Astrocyte of the cerebellum (primary cell): Measurements from ENCODE around the gene ULK4.
"Not testable (repeated sequence)": the region's sequence is repeated elsewhere in the genome, so short reads cannot be mapped to it uniquely, and the experiment has no call there.

Source experiments
- DNase-seq: peaks from one replicate; pipeline ENCODE4 v3.0.0-alpha.2; 2011; ENCODE audit warnings: low read depth
- H3K4me3 ChIP-seq: 2 replicates; pipeline ENCODE4 v1.5.1; 2011; ENCODE audit warnings: mild to moderate bottlenecking, low read depth, low read length, moderate library complexity
- CTCF ChIP-seq: IDR thresholded peaks from 2 replicates; pipeline ENCODE4 v1.5.1; 2012; ENCODE audit warnings: low read length, low read depth, moderate library complexity, mild to moderate bottlenecking; ENCODE audit errors: missing control alignments
- in situ Hi-C: cut with HindIII; loops from 2 replicates; pipeline ENCODE4 v1.10.0; 2017; ENCODE audit warnings: low sequenced_read_pairs

The ULK4 gene

GRCh38 chr3:41700155-41700554, 261.7 kb downstream of the ULK4 start:
- no peak overlapping the region for H3K4me3 ChIP-seq
- in situ Hi-C loops = loop anchor here (25.0 kb wide), 1 partner anchor 1113 kb away; no protein-coding TSS in a partner anchor
- no peak for TF ChIP-seq CTCF
- no peak for DNase-seq

GRCh38 chr3:41698898-41699297, 263.0 kb downstream of the ULK4 start:
- in situ Hi-C loops = no loop called here
- no peak for DNase-seq
- no peak overlapping the region for H3K4me3 ChIP-seq
- TF ChIP-seq CTCF = no peak

- H3K4me3 ChIP-seq = no peak overlapping the region
- in situ Hi-C loops = no loop called here
- TF ChIP-seq CTCF = no peak
- no peak for DNase-seq
Measured at GRCh38 chr3:41697702-41698101, 264.2 kb downstream of the ULK4 start.

- DNase-seq, H3K4me3 ChIP-seq, in situ Hi-C loops: not testable (repeated sequence)
- peak; percentile 19 for TF ChIP-seq CTCF
Measured at GRCh38 chr3:41695806-41696205, 266.1 kb downstream of the ULK4 start.

DNA sequence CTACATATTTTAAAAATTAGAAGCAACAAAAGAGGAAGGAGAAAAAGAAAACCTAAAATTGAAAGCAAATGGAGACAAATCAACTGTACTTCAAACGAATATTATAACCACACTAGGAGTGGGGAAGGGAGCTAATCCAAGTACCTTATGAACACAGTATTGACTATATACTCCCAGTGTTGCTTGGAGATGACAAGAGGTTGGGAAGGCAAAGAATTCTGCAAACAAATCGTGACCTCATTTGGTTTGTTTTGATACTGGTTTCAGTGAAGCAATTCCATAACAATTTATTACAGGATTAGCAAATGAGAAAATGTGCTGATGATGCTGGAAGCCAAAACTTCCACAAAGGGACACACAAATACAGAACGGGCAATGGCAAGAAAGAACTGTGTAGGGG, 268.1 kb downstream of the ULK4 start:
- in situ Hi-C loops = no loop called here
- no peak overlapping the region for H3K4me3 ChIP-seq
- DNase-seq = no peak
- TF ChIP-seq CTCF = no peak

DNA sequence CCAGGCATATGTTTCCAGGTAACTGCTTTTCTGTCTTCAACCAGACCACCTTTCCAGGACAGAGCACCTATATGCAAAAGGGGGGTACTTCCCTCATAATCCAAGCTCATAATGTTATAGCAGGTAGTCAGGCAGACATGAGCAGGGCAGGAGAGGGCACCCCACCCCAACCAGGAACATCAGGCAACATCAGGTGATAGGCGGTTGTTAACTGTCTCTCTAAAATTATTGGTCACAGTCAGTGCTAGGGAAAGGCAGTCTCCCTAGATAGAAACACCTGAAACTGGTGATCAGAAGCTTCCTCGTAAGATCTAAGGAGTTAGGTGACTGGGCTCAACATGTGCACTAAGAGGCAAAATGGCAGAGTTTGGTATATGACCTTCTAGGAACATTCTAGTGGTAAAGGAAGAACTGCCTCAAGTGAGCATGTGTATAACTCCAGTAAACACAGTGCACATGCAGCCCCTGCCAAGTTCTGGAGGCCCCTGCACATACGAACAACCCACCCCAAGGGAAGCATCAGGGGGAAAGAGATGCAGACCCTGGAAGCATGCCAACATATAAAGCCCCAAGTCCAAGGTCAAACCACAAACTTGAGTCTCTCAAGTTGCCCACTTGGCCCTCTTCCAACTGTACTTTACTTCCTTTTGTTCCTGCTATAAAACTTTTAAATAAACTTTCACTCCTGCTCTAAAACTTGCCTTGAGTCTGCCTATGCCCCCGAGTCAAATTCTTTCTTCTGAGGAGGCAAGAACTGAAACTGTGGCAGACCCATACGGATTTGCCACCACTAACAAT, 270.9 kb downstream of the ULK4 start:
- no peak for TF ChIP-seq CTCF
- DNase-seq = no peak
- no peak overlapping the region for H3K4me3 ChIP-seq
- in situ Hi-C loops = no loop called here
